GM19099 (cell line): Measurements from ENCODE around the gene ZNF536.

ENCODE experiments used
- POLR2A ChIP-seq: IDR thresholded peaks from 3 replicates; pipeline ENCODE4 v1.6.1; 2011; ENCODE audit warnings: low read depth; ENCODE audit not compliant: insufficient read length; ENCODE audit errors: extremely low read depth

ZNF536 gene

DNA sequence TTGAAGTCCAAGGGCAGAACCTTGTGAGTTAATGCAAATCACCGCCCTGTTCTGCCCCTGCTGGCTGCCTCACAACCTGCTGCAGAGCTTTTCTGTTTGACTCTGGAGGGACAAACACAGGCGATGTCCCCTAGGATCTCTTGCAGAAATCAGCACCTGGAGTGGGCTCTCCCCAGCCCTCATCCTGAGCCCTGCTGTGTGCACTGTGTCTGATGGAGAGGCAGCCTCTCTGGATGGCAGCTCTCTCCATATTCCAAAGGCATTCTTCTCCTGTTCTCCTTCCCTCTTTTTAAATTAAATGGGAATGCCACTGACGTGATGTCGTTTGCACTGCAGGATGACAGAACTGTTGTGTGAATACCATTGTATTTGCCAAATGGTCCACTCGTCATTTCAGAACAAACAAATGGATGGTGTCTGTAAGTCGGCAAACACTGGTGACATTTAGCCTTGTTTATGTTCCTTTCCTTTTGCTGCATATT lies 184.1 kb downstream of the ZNF536 start:
- TF ChIP-seq POLR2A = no peak

DNA sequence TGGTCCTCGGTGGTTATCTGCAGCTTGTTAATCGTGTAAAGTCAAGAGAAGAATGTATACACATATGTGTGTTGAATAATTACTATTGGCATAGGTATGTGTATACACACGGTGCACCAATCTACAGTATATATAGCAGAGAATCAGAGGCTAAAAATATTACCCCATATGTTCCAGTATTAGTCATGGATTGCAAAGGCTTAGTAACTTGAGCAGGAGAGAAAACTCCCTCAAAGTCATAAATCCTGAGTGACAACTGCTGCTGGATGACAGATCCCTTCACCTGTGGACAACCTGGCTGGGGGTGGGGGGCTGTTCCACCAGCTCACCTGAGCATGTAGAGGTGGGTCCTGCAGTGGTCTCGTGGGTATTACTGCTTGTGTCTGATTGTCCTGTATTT lies 185.0 kb downstream of the ZNF536 start:
- TF ChIP-seq POLR2A = no peak

DNA sequence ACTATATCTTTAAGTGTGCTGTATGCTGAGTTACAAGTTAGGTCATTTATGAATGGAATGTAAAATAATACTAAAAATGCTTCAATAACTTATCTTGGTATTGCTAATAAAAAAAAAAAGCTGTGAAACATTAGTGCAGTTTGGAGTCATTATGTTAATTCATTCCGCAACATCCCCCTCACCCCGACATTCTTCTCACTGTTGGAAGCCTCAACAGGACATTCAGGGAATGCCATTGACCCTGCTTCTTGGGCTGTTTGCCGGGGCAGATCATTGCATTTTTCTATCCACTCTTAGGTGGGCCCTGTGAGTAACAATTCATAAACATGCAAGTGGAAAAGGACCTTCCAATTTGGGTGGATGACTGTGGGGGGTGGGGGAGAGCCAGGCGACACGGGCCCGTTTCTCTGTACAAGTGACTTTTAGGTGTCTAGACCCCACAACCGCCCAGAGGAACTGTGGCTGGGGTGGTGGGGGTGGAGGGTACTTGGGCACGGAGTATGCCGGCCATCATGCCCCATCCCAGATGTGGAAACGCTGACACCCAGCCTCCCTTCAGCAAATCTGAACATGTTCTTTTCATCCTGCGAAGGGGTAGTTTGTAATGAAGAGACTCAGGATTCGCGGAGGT lies 185.9 kb downstream of the ZNF536 start:
- no peak for TF ChIP-seq POLR2A

DNA sequence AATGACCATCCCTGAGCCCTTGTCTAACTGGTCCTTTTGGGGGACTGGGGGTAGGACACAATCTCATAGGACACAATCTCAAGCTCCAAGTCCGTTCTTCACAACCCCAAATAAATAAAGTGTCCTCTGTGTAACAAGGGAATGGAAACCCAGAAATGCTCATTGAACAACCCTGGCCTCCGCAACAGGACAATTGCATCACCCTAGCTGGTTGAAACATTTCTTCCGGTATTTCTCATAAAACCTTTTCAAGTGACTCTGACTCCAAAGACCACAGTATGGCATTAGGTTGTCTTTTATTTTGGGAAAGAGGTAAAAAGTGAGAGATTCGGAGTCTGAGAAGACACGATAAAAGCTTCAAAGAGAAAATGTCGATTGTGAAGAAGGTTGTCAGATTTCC lies 186.6 kb downstream of the ZNF536 start:
- TF ChIP-seq POLR2A = no peak

DNA sequence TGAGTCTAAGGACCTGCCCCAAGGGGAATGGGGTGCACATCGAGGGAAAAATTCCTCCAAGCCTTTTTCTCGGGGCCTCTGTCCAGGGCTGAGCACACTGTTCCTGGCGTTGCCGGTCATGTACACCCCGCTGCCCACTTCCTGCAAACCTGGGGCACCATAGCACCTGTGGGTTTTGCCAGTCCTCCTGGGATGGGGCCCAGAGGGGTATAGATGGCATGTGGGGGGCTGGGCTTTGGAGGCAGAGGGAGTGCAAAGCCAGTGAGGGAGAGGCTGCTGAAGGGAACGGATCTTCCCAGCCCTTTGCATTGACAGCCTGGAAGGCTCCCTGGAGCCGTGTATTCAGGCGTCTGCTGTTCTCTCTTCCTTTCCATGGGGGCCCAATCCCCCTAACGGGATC lies 187.3 kb downstream of the ZNF536 start:
- TF ChIP-seq POLR2A = no peak

DNA sequence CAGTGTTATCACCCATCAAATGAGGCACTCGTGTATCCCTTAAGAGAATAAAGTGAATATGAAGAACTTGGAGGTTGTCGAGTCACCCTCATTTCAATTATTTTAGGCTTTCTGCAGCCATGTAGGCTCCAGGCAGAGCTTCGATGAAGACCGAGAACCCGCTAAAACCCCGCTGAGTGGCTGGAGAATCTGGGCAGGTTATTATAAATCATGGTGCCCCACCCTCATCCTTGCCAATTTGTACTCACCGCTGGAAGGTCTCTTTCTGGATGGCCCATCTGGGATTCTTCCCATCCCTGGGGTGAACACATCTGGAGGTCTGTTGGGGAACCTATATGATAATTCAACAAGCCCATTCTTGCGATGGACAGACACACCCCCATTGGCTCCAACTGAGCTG lies 190.8 kb downstream of the ZNF536 start:
- no peak for TF ChIP-seq POLR2A

DNA sequence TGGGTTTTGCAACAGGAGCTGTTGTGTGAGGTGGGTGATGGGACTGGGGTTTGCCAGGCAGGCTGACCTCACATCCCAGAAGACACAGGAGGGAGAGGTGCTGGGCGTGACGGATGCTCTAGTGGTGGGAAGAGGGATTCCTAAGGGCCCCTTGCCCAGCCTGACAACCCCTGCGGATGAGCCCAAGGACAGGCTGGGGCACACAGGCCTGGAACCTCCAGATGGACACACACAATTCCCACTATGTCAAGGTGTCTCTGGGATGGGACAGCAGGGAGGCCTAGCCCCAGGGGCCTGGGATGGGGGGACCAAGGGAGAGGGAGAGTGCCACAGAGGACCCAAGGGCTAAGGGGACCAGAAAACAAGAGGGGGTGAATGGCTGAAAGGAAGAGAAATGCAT lies 191.5 kb downstream of the ZNF536 start:
- no peak for TF ChIP-seq POLR2A

DNA sequence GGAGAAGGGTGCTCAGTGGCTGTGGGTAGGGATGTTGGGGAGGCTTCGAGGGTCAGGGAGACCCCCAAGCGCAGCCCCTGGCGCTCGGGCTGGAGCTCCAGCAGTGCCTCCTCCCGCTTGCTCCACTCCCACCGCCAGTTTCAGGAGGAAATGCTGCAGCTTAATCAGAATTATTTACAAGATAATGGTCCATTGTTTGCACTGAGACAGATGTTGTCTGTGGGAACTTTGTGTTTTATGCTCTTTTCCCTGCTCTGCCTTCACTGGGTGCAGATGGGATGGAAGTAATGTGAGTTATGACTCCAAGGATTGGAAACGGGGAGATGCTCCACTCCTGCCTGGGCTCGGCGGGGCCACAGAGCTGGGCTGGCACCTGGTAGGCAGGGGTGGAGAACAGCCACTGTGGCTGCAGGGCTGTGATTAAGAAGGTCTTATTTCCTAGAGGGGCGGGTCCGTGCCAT lies 192.4 kb downstream of the ZNF536 start:
- no peak for TF ChIP-seq POLR2A

DNA sequence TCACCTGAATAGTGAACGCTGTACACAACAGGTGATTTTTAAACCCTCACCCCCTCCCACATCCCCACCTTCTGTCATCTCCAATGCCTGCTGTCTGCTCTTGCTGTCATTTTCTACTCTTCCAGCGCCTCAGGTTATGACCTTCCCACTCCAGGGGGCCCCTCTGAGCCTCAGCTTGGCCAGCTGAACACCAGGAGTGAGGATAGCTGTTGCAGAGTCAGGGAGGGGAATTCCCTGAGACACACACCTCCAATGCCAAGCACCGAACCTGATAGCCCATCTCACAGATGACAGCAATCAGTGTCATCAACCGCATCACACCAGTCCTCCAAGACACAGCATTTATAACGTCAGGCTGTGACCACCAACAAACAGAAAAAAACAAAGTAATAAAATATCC lies 193.5 kb downstream of the ZNF536 start:
- no peak for TF ChIP-seq POLR2A

DNA sequence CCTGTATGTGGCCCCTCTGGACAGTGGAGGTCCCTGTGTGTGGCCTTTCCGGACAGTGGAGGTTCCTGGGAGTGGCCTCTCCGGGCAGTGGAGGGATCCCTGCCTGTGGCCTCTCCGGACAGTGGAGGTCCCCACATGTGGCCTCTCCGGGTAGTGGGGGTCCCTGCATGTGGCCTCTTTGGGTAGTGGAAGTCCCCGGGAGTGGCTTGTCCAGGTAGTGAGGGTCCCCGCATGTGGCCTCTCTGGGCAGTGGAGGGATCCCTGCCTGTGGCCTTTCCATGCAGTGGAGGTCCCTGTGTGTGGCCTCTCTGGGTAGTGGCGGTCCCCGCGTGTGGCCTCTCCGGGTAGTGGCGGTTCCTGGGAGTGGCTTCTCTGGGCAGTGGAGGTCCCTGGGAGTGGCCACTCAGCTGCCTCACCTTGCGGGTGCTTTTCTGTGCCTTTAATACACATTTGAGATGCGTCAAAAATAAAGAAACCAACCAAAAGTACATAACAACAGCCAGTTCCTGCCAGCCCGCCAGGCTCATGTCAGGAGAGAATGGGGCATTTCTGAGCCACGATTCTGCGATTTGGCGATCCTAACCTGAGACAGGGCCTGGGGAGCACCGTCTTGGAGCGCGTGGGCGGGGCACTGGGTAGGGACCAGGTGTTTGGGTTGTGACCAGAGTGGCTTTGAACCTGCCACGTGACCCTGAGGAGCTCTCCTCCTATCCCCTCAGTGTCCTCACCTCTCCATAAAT lies 194.7 kb downstream of the ZNF536 start:
- TF ChIP-seq POLR2A = no peak

DNA sequence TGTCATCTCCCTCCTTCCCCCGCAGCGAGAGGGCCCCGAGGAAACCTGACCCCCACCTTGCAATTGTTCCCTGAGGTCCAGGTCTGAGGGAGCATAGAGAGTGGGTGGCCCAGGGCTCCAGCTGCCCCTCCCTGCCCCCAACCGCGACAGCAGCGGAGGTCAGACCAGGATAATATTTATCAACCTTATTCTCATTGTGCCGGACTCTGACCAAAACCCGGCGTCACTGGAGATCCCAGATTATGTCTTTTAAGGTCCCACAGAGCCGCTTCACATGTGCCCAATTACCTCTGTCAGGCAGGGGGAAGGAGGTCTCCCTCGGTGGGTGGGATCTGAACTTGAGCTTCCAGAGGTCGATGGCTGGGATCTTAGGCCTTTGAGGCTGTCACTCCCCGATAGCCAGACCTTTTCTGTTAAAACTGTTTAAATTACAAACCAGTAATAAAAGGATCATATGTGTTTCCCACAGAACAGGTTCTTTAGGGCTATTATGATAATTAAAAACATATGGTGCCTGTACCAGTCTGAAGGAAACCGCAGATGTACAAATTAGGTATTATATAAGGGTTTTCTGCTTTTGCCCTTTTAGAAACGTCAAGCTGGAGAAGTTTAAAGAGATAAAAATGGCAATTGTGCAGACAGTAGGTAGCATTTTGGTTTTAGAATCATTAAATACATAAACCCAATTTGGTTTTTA lies 195.5 kb downstream of the ZNF536 start:
- no peak for TF ChIP-seq POLR2A

DNA sequence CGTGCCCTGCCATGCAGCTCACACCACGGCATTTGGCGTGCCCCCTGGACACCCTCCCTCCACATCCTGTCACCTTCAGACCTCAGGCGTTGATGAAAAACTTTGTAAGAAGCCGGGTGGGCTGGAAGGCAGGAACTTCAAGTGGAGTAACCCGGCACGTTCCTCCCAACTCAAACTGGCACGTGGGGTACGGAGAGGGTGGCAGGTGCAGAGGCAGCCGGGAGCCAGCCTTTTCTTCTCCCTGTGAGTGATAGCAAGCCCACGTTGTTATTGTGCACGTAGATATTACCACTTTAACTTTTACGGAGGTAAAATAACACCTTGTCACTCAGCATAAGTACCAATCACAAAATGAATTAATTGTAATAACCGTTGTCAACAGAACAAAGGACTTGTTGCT lies 198.0 kb downstream of the ZNF536 start:
- TF ChIP-seq POLR2A = no peak

DNA sequence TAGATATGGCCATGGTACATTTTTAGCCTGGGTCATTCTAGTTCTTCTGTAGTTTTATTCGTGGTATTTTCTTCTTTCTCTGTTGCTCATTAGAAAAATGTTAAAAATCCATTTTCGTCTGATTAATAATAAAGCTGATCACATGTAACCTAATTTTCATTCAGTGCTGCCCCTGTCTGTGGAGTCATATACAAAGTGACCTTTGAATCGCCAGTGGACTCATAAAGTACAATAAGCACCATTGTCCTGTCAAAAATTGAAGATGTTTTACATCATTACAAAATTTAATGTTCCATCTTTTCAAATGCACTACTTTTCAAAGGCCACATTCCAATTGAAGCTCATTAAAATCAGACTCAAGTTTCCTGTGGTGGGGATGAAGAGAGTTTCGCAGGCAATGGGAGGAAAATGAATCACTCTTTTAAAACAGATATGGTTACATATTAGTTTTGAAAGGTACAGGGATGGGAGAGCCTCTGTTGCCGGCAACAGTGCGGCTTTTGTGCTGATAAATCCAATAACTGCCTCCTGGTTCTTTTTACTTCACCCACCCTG lies 205.4 kb downstream of the ZNF536 start:
- TF ChIP-seq POLR2A = no peak

DNA sequence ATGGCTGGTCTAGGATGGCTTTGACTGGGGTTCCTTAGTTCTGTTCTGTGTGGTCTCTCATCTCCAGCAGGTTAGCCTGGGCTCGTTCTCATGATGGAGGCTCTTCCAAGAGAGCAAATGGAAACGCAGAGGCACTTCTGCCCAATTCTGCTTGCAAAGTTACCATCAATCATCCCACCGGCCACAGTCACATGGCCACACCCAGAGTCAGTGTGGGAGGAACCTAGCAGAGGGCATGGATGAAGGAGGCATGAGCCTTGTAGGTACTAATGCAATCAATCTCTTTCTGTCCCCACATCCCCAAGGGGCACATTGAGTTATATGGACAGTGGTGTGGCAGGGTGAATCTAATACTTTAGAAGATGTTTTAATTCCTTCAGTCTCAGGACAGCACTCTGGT lies 207.2 kb downstream of the ZNF536 start:
- no peak for TF ChIP-seq POLR2A

DNA sequence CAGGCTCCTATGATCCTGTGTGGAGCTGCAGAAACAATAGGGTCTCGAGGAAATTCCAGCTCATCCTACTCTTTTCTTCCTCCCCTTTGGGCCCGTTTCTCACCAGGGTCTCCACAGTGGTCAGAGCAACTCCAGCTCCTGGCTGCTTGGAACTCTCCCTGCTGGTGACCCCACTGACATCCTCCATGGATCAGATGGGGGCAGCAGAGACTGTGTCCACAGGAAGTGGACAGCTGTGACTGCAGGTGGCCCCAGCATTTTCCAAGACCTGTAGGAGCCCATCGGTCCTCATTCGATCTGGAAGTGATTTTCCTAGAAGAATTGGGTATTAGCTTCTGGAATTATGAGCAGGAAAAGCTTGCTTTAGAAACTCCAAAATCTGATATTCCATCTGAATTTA lies 208.5 kb downstream of the ZNF536 start:
- no peak for TF ChIP-seq POLR2A
